Measurements from ENCODE around the gene KRTAP1-5. TPM values are rescaled to one million over a fixed set of nuclear protein-coding genes. Genes with fewer than 3 reads are reported as not detected.
"Not testable (repeated sequence)": the region's sequence is repeated elsewhere in the genome, so short reads cannot be mapped to it uniquely, and the experiment has no call there.

KRTAP1-5 gene
- total RNA-seq, 1 donor from 2014 or later, result not detected

DNA sequence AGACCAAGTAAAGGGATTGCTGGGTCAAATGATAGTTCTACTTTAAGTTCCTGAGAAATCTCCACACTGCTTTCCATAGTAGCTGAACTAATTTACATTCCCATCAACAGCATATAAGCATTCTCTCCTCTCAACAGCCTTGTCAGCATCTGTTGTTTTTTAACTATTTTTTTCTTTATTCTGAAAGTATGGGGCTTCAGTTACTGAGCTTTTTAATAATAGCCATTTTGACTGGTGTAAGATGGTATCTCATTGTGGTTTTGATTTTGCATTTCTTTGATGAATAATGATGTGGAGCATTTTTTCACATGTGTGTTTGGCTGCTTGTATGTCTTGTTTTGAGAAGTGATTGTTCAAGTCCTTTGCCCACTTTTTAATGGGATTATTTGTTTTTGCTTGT is 25.6 kb upstream of the KRTAP1-5 start:
- DNase-seq (ENCODE audit: low spot score), result no peak
- intact Hi-C loops (cut with DNase I), result no loop called here

DNA sequence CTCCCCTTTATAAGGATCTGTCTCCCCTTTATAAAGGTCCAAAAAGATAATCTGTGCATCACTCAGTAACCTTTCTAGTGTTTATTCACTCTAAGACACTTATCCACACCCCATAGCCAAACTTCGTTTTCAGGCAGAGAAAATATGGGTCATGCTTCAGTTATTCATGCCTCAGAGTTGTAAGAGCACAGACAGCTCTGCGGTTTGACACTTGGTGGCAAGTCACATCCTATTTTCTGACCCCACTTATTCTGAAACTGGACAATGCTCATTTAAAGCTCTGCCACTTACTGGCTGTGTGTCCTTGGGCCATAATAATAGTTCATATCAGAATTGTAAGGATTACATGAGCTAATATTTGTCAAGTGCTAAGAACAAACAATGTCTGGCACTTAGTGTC is 22.1 kb upstream of the KRTAP1-5 start:
- intact Hi-C loops (cut with DNase I), result no loop called here
- no peak for DNase-seq (ENCODE audit: low spot score)

DNA sequence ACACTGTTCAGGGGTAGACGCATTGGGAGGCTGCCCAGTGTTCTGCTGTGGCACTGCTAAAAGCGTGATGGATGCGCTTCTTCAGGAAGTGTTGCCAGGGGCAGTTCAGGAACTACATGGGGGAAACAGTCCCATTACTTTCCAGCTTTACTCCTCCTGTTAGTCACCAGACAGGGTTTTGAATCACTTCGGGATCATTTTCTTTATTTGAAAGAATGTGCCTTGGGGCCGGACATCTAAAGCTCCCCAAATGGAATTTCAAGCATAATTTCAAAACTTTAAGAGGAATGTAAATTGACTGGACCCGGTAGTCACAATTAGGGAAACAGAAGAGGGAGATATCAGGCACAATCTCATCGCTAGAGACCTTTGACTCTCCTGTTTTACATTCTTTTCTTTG is 21.4 kb upstream of the KRTAP1-5 start:
- no peak for DNase-seq (ENCODE audit: low spot score)
- intact Hi-C loops (cut with DNase I), result no loop called here

DNA sequence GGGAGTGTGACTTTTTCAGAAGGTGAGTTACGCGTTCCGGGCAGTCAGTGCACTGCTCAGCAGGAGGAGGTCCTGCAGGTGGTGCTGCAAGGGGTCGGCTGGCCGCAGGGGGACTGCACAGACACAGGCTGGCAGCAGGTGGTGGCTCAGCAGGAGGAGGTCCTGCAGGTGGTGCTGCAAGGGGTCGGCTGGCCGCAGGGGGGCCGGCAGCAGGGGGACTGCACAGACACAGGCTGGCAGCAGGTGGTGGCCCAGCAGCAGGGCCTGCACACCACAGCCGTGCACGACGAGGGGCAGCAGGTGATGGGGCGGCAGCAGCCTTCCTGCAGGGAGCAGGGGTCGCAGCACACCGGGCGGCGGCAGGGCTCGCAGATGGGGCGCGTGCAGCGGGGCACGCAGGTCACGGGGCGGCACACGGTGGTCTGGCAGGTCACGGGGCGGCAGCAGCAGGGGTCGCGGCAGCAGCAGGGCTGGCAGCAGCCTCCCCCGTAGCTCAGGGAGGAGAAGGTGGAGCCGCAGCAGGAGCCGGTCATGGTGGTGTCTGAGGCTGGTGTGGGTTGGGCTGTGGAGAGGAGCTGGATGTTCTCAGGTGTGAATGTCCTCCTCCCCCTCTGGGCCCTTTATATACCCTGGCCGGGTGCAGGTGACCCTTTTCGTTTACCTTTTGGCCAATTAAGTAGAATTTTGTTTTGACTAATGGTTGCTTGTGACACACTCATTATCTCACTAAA is 19.9 kb upstream of the KRTAP1-5 start, which contains the start of gene KRTAP2-1:
Gene KRTAP2-1, minus strand, starts transcription at position 582 of the 731 bp plus-strand sequence. Its CDS starts 49 bp downstream, at position 533.
- intact Hi-C loops (cut with DNase I); DNase-seq (ENCODE audit: low spot score): not testable (repeated sequence)

DNA sequence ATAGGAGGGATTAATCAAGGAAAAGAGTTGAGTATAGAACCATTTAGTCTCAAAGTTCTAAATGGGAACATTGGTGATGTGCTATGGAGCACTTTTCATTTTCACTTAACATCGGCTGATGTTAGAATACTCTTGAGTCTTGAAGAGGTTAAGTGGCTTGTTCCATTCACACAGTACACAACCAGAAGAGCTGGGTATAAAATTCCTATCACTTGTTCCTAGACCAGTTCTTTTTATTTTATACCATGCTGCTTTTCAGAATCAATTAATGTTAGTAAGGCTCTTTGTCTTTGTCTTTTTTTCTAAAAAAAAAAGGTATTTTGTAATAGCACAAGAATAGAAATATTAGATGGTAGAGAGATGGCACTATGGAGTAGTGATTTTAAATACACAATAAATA is 15.9 kb upstream of the KRTAP1-5 start:
- DNase-seq (ENCODE audit: low spot score), result no peak
- intact Hi-C loops (cut with DNase I), result no loop called here

DNA sequence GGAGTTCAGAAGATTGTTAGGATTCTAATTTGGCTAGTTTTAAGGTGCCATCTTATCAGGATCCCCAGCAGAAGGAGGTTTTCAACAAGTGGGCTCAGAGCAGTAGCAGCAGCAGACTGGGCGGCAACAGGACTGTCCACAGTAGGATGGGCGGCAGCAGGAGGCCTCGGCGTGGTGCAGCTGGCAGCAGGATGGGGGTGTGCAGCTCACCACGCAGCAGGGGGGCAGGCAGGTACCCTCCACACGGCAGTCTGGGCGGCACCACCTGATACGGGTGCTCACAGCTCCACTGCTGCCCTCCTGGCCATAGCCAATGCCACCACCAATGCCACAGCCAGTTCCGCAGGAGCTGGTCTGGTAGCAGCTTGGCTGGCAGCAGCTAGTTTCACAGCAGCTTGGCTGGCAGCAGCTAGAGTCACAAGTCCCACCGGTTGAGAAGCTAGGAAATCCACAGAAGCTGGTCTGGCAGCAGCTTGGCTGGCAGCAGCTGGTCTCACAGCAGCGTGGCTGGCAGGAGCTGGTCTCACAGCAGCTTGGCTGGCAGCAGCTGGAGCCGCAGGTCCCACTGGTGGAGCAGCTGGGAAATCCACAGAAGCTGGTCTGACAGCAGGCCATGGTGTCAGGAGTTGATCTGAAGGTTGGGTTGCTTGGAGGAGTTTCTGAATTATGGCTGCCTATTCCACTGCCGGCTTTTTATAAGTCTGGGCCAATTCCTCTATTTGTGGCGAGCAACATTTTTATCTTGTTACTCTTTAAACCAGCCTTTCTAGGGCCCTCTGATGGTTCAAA is 14.0 kb upstream of the KRTAP1-5 start, which contains the start of gene KRTAP1-1:
Gene KRTAP1-1, minus strand, starts transcription at position 668 of the 789 bp plus-strand sequence. Its CDS starts 53 bp downstream, at position 615.
- DNase-seq (ENCODE audit: low spot score); intact Hi-C loops (cut with DNase I): not testable (repeated sequence)

DNA sequence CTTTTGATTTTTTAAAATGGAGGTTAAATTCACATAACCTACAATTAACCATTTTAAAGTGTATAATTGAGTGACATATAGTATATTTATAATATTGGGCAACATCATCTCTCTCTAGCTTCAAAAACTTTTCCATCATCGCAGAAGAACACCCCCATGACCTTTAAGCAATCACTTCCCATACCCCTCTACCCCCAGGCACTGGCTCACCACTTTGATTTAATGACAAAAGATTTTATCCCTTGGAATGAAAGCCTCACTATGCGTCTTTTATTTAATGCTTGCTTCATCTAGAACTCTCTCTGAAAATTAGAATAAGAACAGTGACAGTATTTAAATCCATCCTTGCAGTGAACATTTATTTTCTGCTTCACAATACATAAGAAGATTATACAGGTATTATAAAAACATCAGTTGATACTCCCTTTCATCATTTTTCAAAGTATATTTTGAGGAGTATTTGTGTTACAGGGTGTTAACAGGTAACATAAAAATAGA is 10.9 kb upstream of the KRTAP1-5 start:
- intact Hi-C loops (cut with DNase I), result no loop called here
- DNase-seq (ENCODE audit: low spot score), result no peak

DNA sequence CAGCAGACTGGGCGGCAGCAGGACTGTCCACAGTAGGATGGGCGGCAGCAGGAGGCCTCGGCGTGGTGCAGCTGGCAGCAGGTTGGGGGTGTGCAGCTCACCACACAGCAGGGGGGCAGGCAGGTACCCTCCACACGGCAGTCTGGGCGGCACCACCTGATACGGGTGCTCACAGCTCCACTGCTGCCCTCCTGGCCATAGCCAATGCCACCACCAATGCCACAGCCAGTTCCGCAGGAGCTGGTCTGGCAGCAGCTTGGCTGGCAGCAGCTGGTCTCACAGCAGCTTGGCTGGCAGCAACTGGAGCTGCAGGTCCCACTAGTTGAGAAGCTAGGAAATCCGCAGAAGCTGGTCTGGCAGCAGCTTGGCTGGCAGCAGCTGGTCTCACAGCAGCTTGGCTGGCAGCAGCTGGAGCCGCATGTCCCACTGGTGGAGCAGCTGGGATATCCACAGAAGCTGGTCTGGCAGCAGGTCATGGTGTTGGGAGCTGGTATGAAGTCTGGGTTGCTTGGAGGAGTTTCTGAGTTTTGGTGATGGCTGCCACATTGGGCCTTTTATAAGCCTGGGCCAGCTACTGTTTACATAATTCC is 7.4 kb upstream of the KRTAP1-5 start, which contains the start of gene KRTAP1-3:
Gene KRTAP1-3, minus strand, starts transcription at position 529 of the 590 bp plus-strand sequence. Its CDS starts 53 bp downstream, at position 476.
- intact Hi-C loops (cut with DNase I); DNase-seq (ENCODE audit: low spot score): not testable (repeated sequence)

DNA sequence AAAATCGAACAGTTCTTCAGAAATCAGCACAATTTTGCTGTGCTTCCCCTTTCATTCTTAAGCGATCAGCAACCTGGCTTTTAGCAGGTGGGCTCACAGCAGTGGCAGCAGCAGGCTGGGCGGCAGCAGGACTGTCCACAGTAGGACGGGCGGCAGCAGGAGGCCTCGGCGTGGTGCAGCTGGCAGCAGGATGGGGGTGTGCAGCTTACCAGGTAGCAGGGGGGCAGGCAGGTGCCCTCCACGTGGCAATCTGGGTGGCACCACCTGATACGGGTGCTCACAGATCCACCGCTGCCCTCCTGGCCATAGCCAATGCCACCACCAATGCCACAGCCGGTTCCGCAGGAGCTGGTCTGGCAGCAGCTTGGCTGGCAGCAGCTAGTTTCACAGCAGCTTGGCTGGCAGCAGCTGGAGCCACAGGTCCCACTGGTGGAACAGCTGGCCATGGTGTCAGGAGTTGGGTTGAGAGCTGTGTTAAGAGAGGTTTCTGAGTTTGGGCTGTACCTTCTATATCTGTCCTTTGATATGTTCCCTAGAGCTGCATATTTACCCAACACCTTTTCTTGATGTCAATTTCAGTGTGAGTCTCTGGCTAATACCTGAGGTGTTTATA is 2.7 kb upstream of the KRTAP1-5 start, which contains the start of gene KRTAP1-4:
Gene KRTAP1-4, minus strand, starts transcription at position 563 of the 613 bp plus-strand sequence. Its CDS starts 117 bp downstream, at position 446.
- intact Hi-C loops (cut with DNase I), result no loop called here
- no peak for DNase-seq (ENCODE audit: low spot score)

DNA sequence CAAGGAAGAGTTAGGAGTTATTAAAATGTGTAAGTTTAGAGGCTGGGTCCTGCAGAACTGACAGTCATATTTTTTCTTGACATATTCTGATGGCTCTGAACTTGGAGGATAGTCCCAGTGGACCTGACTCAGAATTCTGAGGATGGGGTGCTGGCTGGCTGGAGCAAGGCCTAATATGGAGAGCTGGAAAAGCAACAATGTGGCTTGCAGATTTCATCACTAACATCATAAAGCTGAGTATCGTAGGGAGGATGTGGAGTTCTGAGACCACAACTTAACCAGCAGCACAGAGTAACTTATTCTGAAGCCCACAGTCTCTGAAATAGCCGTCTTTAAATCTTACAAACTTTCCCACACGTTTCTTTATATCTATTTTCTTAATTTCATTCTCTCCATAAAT is 2.3 kb downstream of the KRTAP1-5 start:
- intact Hi-C loops (cut with DNase I), result no loop called here
- DNase-seq (ENCODE audit: low spot score), result no peak

DNA sequence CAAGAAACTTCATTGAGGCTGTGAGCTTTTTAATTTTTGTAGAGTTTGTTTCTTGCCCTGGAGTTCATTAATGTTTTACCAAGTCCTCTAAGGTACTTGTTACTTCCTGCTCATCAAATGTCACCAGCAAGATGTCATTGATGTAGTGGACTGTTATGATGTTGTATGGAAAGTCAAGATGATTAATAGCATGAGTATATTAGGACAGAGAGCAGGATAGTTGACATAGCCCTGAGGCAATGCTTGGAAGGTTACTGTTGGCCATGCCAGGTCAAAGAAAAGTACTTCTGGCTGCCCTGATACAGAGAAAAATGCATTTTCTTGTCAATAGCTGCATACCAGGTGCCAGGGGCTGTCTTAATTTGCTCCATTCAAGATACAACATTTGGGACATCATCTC is 6.7 kb downstream of the KRTAP1-5 start:
- no peak for DNase-seq (ENCODE audit: low spot score)
- intact Hi-C loops (cut with DNase I), result no loop called here

DNA sequence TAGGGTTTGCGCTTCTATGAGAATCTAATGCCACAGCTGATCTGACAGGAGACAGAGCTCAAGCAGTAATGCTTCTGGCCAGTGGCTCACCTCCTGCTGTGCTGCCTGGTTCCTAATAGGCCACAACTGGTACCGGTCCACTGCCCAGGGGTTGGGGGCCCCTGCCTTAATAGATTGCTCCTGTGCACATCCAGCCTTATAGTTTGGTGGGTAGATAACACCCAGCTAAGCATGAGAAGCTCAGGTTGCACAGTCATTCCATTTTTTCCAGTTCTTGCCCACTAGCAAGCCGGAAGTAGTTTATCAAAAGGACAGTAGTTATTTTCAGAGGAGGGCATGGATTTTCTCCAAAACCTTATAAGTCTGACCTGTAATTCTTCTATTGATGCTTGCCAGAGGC is 7.6 kb downstream of the KRTAP1-5 start:
- intact Hi-C loops (cut with DNase I), result no loop called here
- DNase-seq (ENCODE audit: low spot score), result no peak

DNA sequence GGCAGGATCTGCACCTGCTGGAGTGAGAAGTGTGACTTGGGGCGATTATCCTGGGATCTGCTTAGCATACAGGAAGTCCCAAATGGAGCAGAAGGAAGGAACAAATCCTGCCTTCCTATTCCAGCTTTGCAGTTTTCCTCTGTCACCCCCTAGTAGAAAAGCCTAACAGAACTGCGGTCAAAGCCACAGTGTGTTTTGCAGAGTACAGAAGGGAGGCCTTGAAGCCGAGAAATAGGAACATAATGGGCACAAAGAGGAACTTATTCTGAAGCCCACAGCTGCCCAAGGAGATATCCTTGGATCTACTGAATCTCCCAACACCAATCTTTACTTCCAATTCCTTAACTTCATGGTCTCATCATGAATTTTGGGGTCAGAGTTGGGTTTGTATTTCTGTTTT is 8.5 kb downstream of the KRTAP1-5 start:
- intact Hi-C loops (cut with DNase I), result no loop called here
- no peak for DNase-seq (ENCODE audit: low spot score)

DNA sequence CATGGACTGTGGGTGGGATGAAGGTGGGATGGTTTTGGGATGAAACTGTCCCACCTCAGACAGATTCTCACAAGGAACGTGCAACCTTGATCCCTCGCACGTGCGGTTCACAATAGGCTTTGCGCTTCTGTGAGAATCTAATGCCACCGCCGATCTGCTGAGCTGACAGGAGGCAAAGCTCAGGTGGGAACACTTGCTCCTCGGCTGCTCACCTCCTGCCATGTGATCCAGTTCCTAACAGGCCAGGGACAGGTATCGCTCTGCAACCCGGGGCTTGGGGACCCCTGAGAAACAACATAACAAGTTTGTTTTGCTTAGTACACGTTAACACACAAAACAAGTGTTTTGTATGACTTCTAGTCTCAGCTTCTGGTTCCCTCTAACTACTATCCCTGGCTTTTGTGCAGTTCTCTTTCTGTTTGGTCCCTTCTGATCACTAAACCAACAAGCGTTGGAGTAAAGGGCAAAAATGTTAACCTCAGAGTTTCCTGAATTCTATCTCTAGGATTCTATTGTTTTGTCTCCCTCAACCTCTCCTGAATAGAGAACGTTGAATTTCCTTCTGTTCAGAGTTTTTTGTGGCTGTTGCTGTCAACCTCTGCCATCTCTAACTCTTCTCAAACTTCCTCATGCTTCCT is 10.3 kb downstream of the KRTAP1-5 start:
- intact Hi-C loops (cut with DNase I), result no loop called here
- no peak for DNase-seq (ENCODE audit: low spot score)

DNA sequence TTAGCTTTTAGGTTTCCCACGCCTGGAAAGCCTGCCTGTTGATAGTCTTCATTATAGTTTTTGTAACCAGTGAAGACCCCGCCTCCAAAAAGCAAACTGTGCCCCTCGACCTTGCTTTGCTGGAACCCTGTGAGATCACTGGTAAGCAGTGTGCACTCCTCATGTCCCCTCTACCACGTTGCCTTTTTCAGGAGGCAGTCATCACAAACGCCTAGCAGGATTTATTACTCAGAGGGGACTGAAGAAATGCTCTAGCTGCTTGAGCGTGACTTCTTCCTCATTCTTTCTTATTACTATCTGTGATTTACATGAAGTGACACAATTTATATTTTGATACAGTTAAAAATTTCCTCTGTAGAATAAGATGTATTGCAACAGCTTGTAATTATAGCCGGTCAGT is 11.6 kb downstream of the KRTAP1-5 start:
- intact Hi-C loops (cut with DNase I), result no loop called here
- no peak for DNase-seq (ENCODE audit: low spot score)

DNA sequence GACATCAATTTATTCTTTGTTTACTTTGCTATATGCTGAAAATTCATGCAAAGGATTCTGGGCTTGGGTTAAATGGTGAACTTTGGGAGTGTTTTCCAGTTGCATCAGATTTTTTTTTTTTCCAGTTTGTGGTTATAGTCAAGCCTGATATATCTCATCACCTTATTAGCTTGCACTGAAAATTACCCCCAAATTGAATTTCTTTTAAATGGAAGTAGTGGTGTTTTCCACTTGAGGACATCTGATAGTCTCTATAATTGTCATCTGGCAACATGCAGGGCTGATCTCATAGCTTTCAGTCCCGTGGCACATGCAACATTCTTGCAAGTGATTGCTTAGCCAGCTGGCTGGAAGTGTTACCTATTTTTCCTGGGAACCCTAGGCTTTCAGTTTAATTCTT is 13.4 kb downstream of the KRTAP1-5 start:
- DNase-seq (ENCODE audit: low spot score), result no peak
- intact Hi-C loops (cut with DNase I), result no loop called here

DNA sequence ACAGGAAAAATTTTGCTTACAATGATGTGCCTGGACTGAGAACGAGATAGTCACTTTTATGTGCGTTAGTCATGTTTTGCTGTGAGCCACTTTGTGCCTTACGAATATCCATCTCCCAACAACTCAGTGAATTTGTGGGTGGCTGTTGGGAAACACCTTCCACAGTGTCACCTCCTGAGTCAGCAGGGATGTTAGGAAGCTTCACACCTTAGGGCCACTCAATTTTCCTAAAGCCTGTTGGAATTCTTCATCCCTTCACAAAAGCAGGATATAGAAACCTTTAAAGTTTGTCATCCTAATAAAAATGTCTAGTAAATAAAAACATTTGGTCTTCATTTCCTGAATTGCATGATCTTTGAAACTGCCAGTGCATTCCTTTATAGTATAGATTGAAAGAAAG is 13.8 kb downstream of the KRTAP1-5 start:
- intact Hi-C loops (cut with DNase I), result no loop called here
- DNase-seq (ENCODE audit: low spot score), result no peak

DNA sequence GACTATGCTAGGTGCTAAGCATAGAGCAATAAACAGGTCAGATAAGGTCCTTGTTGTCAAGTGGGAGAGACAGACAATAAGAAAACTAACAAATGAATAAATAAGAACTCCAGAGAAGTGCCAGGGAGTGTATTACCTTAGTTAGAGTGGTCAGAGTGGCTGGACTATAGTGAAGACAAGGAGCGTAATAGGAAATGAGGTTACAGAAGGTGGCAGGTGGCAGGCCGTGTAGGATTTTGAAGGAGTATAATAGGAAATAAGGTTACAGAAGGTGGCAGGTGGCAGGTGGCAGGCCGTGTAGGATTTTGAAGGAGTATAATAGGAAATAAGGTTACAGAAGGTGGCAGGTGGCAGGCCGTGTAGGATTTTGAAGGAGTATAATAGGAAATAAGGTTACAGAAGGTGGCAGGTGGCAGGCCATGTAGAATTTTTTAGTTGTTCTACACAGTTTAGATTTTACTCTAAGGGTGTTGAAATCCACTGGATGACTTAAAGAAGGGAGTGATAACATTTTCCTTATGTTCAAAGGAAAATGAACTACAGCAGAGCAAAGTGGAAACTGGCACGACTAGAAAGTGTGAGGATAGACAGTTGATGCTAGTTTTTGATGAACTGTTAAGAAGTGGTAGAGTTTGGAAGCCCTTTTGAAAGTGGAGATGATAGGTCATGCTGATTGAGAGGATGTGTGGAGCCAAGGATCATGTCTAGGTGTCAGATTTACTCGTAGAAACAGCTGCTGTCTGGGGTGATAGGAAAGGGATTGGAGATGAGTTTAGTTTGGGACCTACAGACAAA is 14.5 kb downstream of the KRTAP1-5 start:
- intact Hi-C loops (cut with DNase I), result no loop called here
- DNase-seq (ENCODE audit: low spot score), result no peak

Measured in cardiac septum (tissue), 1 donor.